Measurements from ENCODE around the gene DTNBP1.

- no peak for TF ChIP-seq POLR2AphosphoS5 (IDR thresholded peaks at IDR 0.05; ENCODE audit: low read depth, low read length)
- TF ChIP-seq PHF8 (conservative IDR thresholded peaks at IDR 0.05; ENCODE audit: low read depth, low read length), result no peak
These were observed 43.5 kb downstream of the DTNBP1 start for GRCh38 chr6:15619330-15619729.
